HTERT RPE-1 (cell line): ENCODE measurements around the gene MDC1.

Experiments
- in situ Hi-C: fragments of 300-500 bp; cut with MboI; formaldehyde crosslinking; loops from 4 replicates; pipeline ENCODE4 v1.14.3; 2020; ENCODE audit warnings: low sequenced_read_pairs

Gene MDC1

DNA sequence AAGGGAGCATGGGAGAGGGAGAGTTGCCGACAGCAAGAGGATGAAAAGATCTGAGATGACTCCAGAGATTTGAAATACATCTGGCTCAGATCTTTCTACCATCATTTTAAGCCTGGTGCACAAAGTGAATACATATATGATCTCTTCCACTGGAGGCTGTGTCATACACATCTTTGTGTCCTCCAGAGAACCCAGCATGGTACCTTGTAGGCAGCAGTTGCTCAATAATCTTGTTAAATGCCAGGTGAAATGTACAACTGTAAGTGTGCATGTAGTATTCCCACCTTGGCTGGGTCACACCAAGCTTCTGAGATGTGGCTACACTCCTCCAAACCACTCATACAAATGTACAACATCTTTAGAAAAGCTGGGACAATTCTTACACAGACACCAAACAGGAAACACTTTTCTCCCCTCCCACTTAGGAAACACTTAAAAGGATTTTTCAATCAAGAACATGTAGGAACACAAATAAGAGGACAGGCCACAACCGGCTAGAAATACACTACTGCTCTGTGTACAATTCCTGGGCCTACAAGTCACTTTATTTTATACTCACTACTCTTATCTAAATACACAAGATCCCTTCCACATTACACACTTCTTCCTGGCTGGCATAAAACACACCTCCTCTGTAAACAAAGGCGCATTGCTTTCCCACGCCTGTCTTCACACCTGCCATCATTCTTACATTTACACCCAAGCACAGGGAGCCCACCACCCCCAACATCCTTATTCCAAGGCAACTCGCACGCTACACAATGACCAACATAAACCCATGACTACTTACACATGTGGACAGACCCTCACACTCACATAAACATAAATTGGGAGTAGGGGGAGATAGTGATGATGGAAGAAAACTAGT is 31.1 kb upstream of the MDC1 start:
- in situ Hi-C loops, result no loop called here

DNA sequence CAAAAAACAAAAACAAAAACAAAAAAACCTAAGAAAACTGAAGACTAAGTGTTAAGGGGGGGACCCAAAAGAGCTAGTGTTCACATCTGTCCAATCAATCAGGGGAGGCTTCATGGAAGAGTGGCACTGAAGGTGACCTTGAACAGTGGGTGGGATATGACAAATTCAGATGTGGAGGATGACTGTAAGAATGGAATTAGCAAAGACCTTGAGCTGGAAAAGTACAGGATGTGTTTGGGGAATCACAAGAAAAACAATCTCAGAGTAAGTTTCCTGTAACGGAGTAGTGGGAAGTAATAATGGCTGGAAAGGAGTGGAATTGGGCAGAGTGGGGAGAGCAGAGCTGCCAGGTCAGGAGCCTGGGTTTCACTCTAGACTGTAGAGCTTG is 30.2 kb upstream of the MDC1 start:
- in situ Hi-C loops, result no loop called here

- in situ Hi-C loops, result no loop called here
Observed at GRCh38 chr6:30744054-30744805, 27.1 kb upstream of the MDC1 start, which contains the start of gene IER3. Gene IER3, minus strand, starts transcription at chr6:30744547. Its CDS starts 29 bp downstream, at chr6:30744518.

DNA sequence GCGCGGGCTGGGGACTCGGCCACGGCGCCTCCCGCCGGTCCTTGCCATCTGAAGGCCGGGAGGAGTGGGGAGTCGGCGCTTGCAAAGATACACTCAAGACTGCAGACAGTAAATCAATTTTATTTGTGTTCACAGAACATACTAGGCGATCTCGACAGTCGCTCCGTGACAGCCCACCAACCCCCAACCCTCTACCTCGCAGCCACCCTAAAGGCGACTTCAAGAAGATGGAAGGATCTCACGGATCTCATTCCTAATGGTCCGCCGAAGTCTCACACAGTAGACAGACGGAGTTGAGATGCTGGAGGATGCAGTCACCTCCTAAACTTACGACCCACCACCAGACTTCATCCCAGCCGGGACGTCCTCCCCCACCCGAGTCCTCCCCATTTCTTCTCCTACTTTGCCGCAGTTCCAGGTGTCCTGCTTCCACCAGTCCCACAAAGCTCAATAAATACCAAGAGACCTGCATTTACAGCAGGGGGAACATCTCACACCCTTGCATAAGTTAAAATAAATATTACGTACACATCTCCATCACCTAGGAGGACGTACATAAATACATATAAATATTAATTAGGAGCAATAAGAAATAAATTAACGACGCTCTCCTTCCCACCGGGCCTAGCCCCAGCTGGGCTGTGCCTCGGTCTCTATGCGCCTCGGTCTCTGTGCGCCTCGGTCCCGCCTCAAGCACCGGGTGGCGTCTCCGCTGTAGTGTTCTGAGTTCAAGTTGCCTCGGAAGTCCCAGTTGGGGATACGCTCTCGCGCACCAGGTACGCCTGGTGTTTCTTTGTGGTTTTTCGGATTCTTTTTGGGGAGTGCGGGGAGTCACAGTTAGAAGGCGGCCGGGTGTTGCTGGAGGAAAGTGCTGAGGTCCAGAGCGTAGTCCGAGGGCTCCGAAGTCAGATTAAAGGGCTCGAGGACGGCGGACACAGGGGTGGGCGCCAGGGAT is 26.3 kb upstream of the MDC1 start:
- in situ Hi-C loops, result no loop called here

- in situ Hi-C loops, result no loop called here
Observed at GRCh38 chr6:30742316-30743098, 25.4 kb upstream of the MDC1 start, which contains the start of gene FLOT1. Gene FLOT1, minus strand, starts transcription at chr6:30742687. Its CDS starts 498 bp downstream, at chr6:30742189.

- in situ Hi-C loops, result no loop called here
Observed at GRCh38 chr6:30741789-30742315, 24.8 kb upstream of the MDC1 start.

GRCh38 chr6:30741063-30741779 is 24.1 kb upstream of the MDC1 start:
- in situ Hi-C loops, result no loop called here

DNA sequence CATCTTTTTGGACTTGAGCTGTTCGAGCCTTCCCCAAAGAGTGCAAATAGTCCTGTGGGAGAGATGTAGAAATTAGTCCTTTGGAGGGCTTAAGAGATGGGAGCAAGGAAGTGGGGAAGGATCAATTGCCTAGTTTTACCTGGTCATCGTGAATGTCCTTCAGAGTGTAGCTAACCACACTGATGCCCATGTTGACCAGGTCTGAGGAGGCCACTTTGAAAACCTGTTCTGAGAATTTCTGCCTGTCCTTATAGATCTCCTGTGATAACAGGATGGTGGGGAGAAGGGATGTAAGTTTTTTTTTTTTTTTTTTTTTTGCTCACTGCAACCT is 23.4 kb upstream of the MDC1 start:
- in situ Hi-C loops, result no loop called here

- in situ Hi-C loops, result no loop called here
Observed at GRCh38 chr6:30738532-30738931, 21.5 kb upstream of the MDC1 start.

- in situ Hi-C loops, result no loop called here
Observed at GRCh38 chr6:30735668-30736314, 18.7 kb upstream of the MDC1 start.

- in situ Hi-C loops, result no loop called here
Observed at GRCh38 chr6:30732237-30732943, 15.3 kb upstream of the MDC1 start.

GRCh38 chr6:30730601-30731435 is 13.7 kb upstream of the MDC1 start:
- in situ Hi-C loops, result no loop called here

- in situ Hi-C loops, result no loop called here
Observed at GRCh38 chr6:30727920-30728553, 11.0 kb upstream of the MDC1 start.

- in situ Hi-C loops, result no loop called here
Observed at GRCh38 chr6:30726506-30727413, 9.7 kb upstream of the MDC1 start.

DNA sequence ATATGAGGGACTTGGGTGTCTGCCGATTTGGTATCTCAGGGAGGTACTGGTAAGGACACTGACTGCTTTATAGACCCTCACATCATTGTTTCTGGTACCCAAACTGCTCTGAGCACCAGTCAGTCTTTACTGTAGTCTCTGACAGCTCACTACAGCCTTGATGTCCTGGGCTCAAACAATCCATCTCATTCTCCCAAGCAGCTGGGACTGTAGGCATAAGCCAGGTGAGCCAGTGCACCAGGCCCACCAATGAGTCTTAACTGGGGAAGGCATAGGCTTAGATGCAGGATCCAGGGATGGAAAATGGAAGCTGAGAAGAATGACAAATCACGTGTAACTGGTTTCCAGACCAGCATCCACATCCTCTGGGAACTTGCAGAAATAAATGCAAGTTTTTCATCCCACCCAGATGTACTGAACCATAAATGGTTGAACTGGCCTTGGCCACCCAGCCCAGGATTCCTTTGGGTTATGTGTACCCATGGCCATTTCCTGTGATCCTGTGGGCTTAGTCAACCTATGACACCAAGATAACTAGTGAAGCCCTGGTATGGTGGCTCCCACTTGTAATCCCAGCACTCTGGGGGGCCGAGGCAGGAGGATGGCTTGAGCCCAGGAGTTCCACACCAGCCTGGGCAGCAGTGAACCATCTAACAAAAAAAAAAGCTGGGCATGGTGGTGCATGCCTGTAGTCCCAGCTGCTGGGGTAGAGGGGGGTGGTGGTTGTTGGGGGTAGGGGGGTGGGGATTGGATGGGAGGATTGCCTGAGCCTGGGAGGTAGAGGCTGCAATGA is 8.8 kb upstream of the MDC1 start:
- in situ Hi-C loops, result no loop called here
